Activated T-cell treated with anti-CD3 and anti-CD28 coated beads, Interleukin-2, amount 50 U/mL, for 24 hours (primary cell): ENCODE measurements around the gene APOB.
"Not testable (repeated sequence)": the region's sequence is repeated elsewhere in the genome, so short reads cannot be mapped to it uniquely, and the experiment has no call there.

Source experiments
- DNase-seq: peaks from one replicate; pipeline ENCODE4 v3.0.0-alpha.2; 2020
- H3K27ac Mint-ChIP-seq: 2 replicates; pipeline ENCODE4 v1.8.0; 2020; ENCODE audit warnings: mild to moderate bottlenecking, mixed read lengths
- H3K27me3 Mint-ChIP-seq: 2 replicates; pipeline ENCODE4 v1.8.0; 2020; ENCODE audit warnings: mixed read lengths
- H3K36me3 Mint-ChIP-seq: 2 replicates; pipeline ENCODE4 v1.8.0; 2020; ENCODE audit warnings: low read depth, mixed read lengths
- H3K4me1 Mint-ChIP-seq: 2 replicates; pipeline ENCODE4 v1.8.0; 2020; ENCODE audit warnings: low read depth, mixed read lengths
- H3K4me3 Mint-ChIP-seq: 2 replicates; pipeline ENCODE4 v1.8.0; 2020; ENCODE audit warnings: mild to moderate bottlenecking, moderate library complexity, mixed read lengths
- H3K9me3 Mint-ChIP-seq: 2 replicates; pipeline ENCODE4 v1.8.0; 2020; ENCODE audit warnings: mixed read lengths

The APOB gene

DNA sequence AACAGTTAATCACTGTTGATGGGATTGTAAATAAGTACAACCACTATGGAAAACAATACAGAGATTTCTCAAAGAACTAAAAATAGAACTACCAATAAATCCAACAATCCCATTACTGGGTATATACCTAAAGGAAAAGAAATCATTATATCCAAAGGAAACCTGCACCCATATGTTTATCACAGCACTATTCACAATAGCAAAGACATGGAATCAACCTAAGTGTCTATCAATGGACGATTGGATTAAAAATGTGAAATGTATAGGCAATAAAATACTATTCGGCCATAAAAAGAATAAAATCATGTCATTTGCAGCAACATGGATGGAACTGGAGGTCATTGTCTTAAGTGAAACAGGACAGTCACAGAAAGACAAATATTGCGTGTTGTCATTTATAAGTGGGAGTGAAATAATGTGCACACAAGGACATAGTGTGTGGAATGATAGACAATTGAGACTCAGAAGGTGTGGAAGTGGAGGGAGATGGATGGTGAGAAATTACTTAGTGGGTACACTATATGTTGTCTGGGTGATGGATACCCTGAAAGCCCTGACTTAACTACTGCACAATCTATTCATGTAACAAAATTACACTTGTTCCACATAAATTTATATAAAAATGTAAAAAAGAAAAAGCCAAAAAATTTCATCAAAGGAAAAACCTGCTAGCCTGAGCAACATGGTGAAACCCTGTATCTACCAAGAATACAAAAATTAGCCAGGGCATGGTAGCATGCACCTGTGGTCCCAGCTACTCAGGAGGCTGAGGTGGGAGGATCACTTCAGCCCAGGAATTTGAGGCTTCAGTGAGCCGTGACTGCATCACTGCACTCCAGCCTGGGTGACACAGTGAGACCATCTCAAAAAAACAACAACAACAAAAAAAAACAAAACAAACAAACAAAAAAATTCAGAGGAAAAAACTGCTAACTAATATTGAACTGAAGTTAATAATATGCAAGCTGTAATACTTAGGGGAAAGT lies 12.6 kb downstream of the APOB start:
- H3K27me3 Mint-ChIP-seq: peaks cover 28% of the 10 kb centered on the region
- H3K27ac Mint-ChIP-seq: no peak overlapping the region
- H3K4me1 Mint-ChIP-seq: no peaks in the 10 kb centered on the region
- H3K4me3 Mint-ChIP-seq: no peak overlapping the region
- no peaks in the 10 kb centered on the region for H3K36me3 Mint-ChIP-seq
- DNase-seq: no peak
- H3K9me3 Mint-ChIP-seq: no peaks in the 10 kb centered on the region

DNA sequence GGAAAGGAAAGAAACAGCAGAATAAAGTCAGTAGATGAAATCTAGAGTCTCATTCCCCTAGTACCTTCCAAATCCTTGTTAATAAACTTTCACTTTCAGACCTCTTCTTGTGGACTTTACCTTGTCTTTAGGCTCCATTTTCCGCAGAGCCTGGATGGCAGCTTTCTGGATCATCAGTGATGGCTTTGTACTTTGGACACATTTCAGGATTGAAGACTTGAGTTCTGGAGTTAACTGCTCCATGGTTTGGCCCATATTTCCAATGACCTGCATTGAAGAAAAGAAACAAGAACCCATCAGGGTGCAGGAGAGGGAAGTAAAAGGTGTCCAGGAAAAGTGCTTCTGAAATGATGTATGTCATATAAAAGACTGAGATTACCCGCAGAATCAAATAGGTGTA lies 14.4 kb downstream of the APOB start:
- Mint-ChIP-seq H3K27me3 (peaks cover 28% of the 10 kb centered on the region), H3K4me3 (no peak overlapping the region), H3K27ac (no peak overlapping the region), H3K36me3 (no peaks in the 10 kb centered on the region), H3K9me3 (no peaks in the 10 kb centered on the region), H3K4me1 (no peaks in the 10 kb centered on the region)
- DNase-seq: no peak

DNA sequence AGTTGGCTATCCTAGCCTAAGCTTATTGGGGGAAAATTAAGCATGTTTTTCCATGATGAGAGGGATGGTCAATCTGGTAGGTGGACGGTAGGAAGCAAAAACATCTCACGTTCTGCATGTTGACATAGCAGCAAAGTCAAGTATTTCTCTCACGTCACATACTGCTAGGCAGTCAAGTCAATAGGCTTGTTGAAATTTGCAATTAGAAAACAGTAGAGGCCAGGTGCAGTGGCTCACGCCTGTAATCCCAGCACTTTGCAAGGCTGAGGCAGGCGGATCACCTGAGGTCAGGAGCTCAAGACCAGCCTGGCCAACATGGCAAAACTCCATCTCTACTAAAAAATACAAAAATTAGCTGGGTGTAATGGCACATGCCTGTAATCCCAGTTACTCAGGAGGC lies 14.9 kb downstream of the APOB start:
- DNase-seq, H3K4me1 Mint-ChIP-seq, H3K4me3 Mint-ChIP-seq, H3K9me3 Mint-ChIP-seq, H3K36me3 Mint-ChIP-seq, H3K27ac Mint-ChIP-seq: not testable (repeated sequence)
- H3K27me3 Mint-ChIP-seq: peaks cover 28% of the 10 kb centered on the region

DNA sequence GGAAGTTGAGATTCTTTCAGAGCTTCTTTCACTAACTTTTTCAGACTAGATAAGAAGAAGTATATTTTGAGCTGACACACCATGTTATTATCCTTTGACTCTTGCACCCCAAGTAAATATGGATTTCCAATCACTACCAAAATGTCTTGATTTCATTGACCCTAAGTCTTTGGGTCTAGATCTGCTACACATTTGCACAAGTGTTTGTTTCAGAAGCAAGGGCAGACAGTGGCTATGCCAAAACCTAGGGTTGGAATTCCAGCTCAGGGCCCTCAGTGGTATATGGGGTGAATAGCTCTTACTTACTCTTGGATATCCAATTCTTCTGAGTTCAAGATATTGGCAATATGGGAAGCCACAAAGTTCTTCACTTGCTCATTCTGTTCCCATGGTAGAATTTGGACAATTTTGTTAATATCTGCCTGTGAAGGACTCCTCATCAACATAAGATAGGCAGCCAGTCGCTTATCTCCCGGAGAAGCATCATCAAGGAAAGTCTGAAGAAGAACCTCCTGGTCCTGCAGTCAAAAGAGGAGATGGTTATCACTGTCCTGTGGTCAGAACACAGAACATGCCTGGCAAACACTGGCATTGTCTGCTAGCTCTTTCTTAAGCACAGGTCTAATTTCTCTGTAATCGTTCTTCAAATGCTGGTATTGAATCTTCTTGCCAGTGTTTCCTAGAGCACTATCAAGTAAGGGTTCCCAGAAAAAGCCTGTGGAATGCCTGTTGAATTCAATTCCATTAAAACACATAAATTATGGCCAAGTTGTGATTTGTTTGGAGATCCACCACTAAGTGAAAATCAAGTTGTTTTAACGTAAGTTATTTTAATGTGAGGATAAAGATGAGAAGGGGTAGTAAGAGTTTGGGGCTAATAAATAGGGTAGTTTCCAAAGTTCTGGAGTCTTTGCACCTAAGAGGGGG lies 15.6 kb downstream of the APOB start:
- DNase-seq: no peak
- Mint-ChIP-seq H3K4me1 (no peaks in the 10 kb centered on the region), H3K9me3 (no peaks in the 10 kb centered on the region), H3K27me3 (peaks cover 28% of the 10 kb centered on the region), H3K36me3 (no peaks in the 10 kb centered on the region), H3K27ac (no peak overlapping the region), H3K4me3 (no peak overlapping the region)

DNA sequence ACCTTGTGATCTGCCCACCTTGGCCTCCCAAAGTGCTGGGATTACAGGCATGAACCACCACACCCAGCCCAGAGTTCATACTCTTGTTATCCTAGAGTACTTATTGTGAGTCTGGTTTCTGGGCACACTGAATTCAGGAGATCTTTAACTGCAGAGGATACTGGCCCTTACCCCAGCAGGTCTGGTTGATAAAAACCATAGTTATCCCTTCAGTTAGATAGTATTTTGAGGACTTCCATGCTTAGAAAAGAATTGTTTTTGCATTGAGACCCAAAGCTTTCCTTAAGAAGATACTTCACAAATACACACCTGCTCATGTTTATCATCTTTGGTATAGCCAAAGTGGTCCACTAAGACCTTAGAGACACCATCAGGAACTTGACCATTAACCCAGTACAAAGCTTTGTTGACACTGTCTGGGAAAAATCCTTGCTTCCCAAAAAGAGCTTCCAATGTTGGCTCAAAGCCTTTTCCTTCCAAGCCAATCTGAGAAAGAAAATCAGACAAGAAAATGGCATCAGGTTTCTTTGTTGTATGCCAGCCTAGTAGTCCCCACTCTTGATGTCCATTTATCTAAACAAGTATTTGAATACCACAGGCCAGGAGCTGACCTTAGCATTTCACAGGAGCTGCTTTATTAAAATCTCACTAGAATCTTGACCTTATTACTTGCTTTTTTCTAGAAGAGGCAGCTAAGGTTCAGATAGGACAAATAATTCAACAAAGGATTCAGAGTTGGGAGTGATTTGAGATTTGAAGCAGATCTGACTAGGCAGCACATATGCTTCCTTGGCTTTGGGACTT lies 17.2 kb downstream of the APOB start:
- H3K9me3 Mint-ChIP-seq: no peaks in the 10 kb centered on the region
- DNase-seq: no peak
- peaks cover 28% of the 10 kb centered on the region for H3K27me3 Mint-ChIP-seq
- no peak overlapping the region for H3K4me3 Mint-ChIP-seq
- H3K36me3 Mint-ChIP-seq: no peaks in the 10 kb centered on the region
- no peaks in the 10 kb centered on the region for H3K4me1 Mint-ChIP-seq
- no peak overlapping the region for H3K27ac Mint-ChIP-seq

DNA sequence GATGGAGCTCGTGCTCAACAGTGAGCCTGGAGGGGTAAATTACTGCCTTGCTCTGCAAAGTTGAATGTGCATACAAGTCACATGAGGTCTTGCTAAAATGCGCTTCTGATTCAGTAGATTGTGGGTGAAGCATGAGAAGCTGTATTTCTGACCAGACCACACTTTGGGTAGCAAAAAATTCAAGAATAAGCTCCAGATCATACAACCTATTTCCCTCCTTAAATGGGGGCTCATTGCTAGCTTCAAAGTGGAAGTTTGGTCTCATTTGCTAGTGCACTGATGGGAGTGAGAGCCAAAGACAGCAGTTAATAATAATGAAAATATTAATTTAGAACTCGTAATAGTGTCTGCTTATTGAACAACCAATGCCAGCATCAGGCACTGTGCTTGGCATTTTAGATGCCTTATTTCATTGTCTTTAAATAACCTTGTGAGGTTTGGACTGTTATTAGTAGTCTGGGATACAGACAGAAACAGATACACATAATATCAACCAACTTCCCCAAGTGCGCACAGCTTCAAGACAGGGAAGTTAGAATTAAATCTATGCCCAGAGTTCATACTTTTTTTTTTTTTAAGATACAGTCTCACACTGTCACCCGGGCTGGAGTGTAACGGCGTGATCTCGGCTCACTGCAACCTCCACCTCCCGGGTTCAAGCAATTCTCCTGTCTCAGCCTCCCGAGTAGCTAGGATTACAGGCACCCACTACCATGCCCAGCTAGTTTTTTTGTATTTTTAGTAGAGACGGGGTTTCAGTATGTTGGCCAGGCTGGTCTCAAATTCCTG lies 18.0 kb downstream of the APOB start:
- Mint-ChIP-seq H3K27me3 (peaks cover 28% of the 10 kb centered on the region), H3K9me3 (no peaks in the 10 kb centered on the region), H3K36me3 (no peaks in the 10 kb centered on the region), H3K4me1 (no peaks in the 10 kb centered on the region), H3K4me3 (no peak overlapping the region), H3K27ac (no peak overlapping the region)
- no peak for DNase-seq

DNA sequence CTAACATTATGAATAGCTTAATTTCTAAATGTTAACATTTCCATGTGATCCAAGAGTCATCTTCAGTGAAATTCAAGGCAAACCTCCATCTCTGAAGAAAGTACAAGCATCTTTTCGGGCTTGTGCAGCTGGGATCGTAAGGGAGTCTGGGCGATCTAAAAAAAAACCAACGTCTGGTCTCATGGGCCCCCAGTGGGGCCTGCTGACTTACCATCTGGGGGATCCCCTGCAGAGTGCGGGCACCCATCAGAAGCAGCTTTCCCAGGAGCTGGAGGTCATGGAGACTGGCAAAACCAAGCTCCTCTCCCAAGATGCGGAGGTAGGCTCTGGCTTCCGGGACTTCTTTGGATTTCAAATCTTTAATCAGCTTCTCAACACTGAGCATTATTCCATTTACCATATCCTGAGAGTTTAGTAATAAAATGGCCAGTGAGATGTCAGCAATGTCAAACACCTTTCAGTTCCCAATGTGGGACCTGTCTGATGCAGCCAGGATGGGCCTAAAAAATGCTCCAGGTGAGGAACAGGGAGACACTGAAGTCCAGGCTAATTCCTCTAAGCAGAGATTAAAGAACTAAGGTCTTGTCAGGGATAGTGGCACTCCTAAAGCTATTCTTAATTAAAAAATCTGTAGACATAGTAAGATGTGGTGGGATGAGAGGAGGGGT lies 19.0 kb downstream of the APOB start:
- no peaks in the 10 kb centered on the region for H3K4me1 Mint-ChIP-seq
- H3K9me3 Mint-ChIP-seq: no peaks in the 10 kb centered on the region
- H3K4me3 Mint-ChIP-seq: no peak overlapping the region
- no peak for DNase-seq
- H3K27me3 Mint-ChIP-seq: peaks cover 24% of the 10 kb centered on the region
- H3K27ac Mint-ChIP-seq: no peak overlapping the region
- no peaks in the 10 kb centered on the region for H3K36me3 Mint-ChIP-seq

DNA sequence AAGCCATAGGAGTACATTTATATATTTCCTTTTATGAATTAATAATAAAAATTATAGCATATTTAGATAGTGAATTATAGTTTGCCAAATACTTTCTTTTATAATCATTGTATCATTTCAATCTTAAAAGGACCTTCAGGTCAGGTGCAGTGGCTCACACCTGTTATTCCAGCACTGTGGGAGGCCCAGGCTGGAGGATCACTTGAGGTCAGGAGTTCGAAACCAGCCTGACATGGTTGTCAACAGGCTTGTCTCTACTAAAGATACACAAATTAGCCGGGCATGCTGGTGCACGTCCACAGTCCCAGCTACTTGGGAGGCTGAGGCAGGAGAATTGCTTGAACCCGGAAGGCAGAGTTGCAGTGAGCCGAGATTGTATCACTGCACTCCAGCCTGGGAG lies 19.7 kb downstream of the APOB start:
- Mint-ChIP-seq H3K36me3 (no peaks in the 10 kb centered on the region), H3K4me3 (no peak overlapping the region), H3K9me3 (no peaks in the 10 kb centered on the region), H3K27me3 (peaks cover 23% of the 10 kb centered on the region), H3K27ac (no peak overlapping the region), H3K4me1 (no peaks in the 10 kb centered on the region)
- no peak for DNase-seq

DNA sequence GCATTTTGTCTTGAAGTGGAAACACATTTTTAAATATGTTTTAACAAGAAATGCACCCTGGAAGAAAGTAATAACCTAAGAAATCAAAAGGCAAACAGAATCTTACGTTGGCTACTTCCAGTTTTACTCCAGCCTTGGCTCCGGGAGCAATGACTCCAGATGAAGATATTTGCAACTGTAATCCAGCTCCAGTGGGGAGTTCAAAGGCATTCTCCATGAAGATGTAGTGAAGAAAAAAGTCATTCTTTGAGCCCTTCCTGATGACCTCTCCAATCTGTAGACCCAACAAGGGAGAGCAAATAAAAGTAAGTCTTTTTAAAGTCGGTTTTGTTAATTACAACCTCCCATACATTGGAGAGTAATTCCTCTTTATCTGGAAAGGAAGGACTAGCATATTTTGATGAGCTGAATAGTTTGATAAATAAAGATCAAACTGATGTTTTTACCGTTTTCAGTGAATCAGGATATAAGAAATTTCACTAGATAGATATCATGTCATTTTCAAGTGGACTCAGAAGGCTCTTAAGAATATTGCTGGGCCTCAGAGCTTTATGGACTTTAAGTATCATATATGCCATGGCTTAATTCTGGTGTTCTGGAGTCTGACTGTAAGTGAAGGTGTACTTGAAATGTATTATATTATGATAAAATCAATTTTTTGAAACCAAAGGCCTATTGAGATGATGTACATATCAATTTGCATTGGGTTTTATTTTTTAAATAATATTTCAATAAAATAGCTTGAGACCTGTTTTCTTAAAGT lies 20.3 kb downstream of the APOB start:
- DNase-seq: no peak
- Mint-ChIP-seq H3K9me3 (no peaks in the 10 kb centered on the region), H3K4me3 (no peak overlapping the region), H3K27me3 (peaks cover 17% of the 10 kb centered on the region), H3K27ac (no peak overlapping the region), H3K36me3 (no peaks in the 10 kb centered on the region), H3K4me1 (no peaks in the 10 kb centered on the region)

DNA sequence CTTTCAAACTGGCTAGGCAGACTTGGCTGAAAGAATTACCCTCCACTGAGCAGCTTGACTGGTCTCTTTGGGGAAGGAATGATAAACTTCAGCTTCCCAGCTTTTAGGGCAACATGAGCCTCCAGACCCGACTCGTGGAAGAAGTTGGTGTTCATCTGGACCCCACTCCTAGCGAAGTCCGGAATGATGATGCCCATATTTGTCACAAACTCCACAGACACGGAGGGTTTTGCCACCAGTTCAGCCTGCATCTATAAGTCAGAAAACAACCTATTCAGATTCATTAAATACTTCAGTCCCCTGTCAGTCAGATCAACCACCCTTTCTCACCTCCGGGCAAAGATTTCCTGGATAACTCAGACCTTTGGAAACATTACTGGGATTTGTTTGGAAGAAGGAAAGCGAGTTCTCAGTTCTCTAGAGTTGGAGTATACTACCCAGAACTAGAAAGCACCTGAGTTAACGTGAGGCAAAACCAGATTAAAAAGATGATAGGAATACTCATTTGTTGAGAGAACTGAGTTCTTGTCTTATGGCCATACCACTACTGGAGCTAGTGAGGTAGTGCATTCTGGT lies 21.0 kb downstream of the APOB start:
- H3K4me1 Mint-ChIP-seq: no peaks in the 10 kb centered on the region
- H3K4me3 Mint-ChIP-seq: no peak overlapping the region
- no peaks in the 10 kb centered on the region for H3K36me3 Mint-ChIP-seq
- H3K27me3 Mint-ChIP-seq: peaks cover 9% of the 10 kb centered on the region
- no peak overlapping the region for H3K27ac Mint-ChIP-seq
- no peaks in the 10 kb centered on the region for H3K9me3 Mint-ChIP-seq
- DNase-seq: no peak

DNA sequence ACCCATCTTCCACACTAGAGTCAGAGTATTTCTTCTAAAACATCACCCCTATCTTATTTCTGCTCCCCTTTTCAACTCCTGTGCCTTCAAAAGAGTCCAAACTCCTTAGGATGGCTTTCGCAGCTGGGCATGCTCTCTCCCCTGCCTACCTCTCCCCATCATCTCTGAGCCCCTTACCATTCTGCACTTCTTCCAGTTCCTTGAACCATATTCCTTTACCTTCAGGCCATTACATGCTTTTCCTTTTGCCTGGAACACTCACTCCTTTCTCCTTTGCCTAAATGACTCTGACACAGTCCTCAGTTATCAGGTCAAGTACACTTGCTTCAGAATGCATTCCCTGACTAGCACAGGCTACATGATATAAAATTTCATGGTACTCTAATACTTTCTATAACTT lies 22.4 kb downstream of the APOB start:
- no peaks in the 10 kb centered on the region for H3K9me3 Mint-ChIP-seq
- no peaks in the 10 kb centered on the region for H3K4me1 Mint-ChIP-seq
- peaks cover 2% of the 10 kb centered on the region for H3K27me3 Mint-ChIP-seq
- no peak overlapping the region for H3K4me3 Mint-ChIP-seq
- H3K36me3 Mint-ChIP-seq: no peaks in the 10 kb centered on the region
- DNase-seq: no peak
- no peak overlapping the region for H3K27ac Mint-ChIP-seq

DNA sequence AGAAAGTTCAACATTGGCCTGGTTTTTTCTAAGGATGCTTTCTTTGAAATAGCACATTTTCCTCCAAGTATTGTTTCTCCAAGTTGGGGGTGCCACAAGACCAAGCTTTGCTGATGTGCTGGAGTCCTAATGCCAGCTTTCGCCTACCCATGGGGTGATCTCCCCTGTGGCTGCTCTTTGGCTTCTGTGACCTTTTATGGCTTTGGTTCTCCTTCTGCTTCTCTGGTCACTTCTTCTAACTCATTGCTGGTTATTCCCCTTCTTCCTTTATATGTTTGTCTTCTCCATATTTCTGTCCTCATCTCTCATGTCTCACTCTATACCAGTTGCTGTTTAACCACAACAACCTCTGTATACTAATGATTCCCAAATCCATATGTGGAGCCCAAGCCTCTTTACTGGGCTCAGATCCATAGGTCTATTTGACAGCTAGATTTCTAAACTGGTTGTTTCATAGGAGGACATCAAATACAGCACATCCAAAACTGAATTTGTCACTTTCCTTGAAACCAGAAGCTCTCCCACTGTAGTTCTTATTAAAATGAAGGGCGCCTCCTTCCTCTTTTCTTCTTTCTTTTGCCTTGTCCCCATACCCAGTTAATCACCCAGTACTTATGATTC lies 23.1 kb downstream of the APOB start:
- H3K27me3 Mint-ChIP-seq: peaks cover 6% of the 10 kb centered on the region
- no peak overlapping the region for H3K27ac Mint-ChIP-seq
- H3K9me3 Mint-ChIP-seq: no peaks in the 10 kb centered on the region

More for the DNA sequence above, 23.1 kb downstream of the APOB start:
- Mint-ChIP-seq H3K4me1 (no peaks in the 10 kb centered on the region), H3K4me3 (no peak overlapping the region), H3K36me3 (no peaks in the 10 kb centered on the region)
- DNase-seq: no peak
